Measurements from ENCODE around the gene EXTL1. TPM values are rescaled to one million over a fixed set of nuclear protein-coding genes. Genes with fewer than 3 reads are reported as not detected.

Gene EXTL1
- total RNA-seq, 1 donor from 2014 or later, result 1.8 TPM

- H3K36me3 Mint-ChIP-seq (ENCODE audit: low read depth, unreplicated experiment), result no peaks in the 10 kb centered on the region
- no peaks in the 10 kb centered on the region for H3K4me1 Mint-ChIP-seq (ENCODE audit: unreplicated experiment)
- peaks cover 2% of the 10 kb centered on the region for H3K27me3 Mint-ChIP-seq (ENCODE audit: unreplicated experiment)
- H3K9me3 Mint-ChIP-seq (ENCODE audit: unreplicated experiment), result no peaks in the 10 kb centered on the region
- H3K4me3 Mint-ChIP-seq (ENCODE audit: unreplicated experiment), result no peak overlapping the region
- H3K27ac Mint-ChIP-seq (ENCODE audit: unreplicated experiment), result no peak overlapping the region
- no peak for DNase-seq (ENCODE audit: low spot score)
- TF ChIP-seq CTCF (IDR thresholded peaks at IDR 0.05; ENCODE audit: unreplicated experiment), result no peak
Observed at GRCh38 chr1:26077524-26077923, 55.9 kb downstream of the EXTL1 start.

- H3K9me3 Mint-ChIP-seq (ENCODE audit: unreplicated experiment), result no peaks in the 10 kb centered on the region
- H3K4me3 Mint-ChIP-seq (ENCODE audit: unreplicated experiment), result no peak overlapping the region
- H3K27ac Mint-ChIP-seq (ENCODE audit: unreplicated experiment), result no peak overlapping the region
- no peak for TF ChIP-seq CTCF (IDR thresholded peaks at IDR 0.05; ENCODE audit: unreplicated experiment)
- no peaks in the 10 kb centered on the region for H3K36me3 Mint-ChIP-seq (ENCODE audit: low read depth, unreplicated experiment)
- peaks cover 2% of the 10 kb centered on the region for H3K27me3 Mint-ChIP-seq (ENCODE audit: unreplicated experiment)
- no peaks in the 10 kb centered on the region for H3K4me1 Mint-ChIP-seq (ENCODE audit: unreplicated experiment)
- DNase-seq (ENCODE audit: low spot score), result no peak
Observed at GRCh38 chr1:26078286-26079177, 57.0 kb downstream of the EXTL1 start.

GRCh38 chr1:26079178-26079563 is 57.6 kb downstream of the EXTL1 start:
- Mint-ChIP-seq H3K9me3 (ENCODE audit: unreplicated experiment) (no peaks in the 10 kb centered on the region), H3K27ac (ENCODE audit: unreplicated experiment) (no peak overlapping the region), H3K27me3 (ENCODE audit: unreplicated experiment) (peaks cover 3% of the 10 kb centered on the region), H3K4me3 (ENCODE audit: unreplicated experiment) (no peak overlapping the region), H3K4me1 (ENCODE audit: unreplicated experiment) (no peaks in the 10 kb centered on the region), H3K36me3 (ENCODE audit: low read depth, unreplicated experiment) (no peaks in the 10 kb centered on the region)
- DNase-seq (ENCODE audit: low spot score), result no peak
- no peak for TF ChIP-seq CTCF (IDR thresholded peaks at IDR 0.05; ENCODE audit: unreplicated experiment)

- no peak for DNase-seq (ENCODE audit: low spot score)
- Mint-ChIP-seq H3K27me3 (ENCODE audit: unreplicated experiment) (peaks cover 4% of the 10 kb centered on the region), H3K27ac (ENCODE audit: unreplicated experiment) (no peak overlapping the region), H3K36me3 (ENCODE audit: low read depth, unreplicated experiment) (no peaks in the 10 kb centered on the region), H3K4me3 (ENCODE audit: unreplicated experiment) (no peak overlapping the region), H3K4me1 (ENCODE audit: unreplicated experiment) (no peaks in the 10 kb centered on the region), H3K9me3 (ENCODE audit: unreplicated experiment) (no peaks in the 10 kb centered on the region)
- TF ChIP-seq CTCF (IDR thresholded peaks at IDR 0.05; ENCODE audit: unreplicated experiment), result no peak
Observed at GRCh38 chr1:26079960-26080814, 58.6 kb downstream of the EXTL1 start.

Data from endothelial cell (in vitro differentiated cells).